ENCODE results near the gene GAPVD1. TPM values are rescaled to one million over a fixed set of nuclear protein-coding genes. Genes with fewer than 3 reads are reported as not detected.
A peak's percentile ranks its signal among the peaks of the same experiment; 100 is the strongest.

Gene GAPVD1, protein sequence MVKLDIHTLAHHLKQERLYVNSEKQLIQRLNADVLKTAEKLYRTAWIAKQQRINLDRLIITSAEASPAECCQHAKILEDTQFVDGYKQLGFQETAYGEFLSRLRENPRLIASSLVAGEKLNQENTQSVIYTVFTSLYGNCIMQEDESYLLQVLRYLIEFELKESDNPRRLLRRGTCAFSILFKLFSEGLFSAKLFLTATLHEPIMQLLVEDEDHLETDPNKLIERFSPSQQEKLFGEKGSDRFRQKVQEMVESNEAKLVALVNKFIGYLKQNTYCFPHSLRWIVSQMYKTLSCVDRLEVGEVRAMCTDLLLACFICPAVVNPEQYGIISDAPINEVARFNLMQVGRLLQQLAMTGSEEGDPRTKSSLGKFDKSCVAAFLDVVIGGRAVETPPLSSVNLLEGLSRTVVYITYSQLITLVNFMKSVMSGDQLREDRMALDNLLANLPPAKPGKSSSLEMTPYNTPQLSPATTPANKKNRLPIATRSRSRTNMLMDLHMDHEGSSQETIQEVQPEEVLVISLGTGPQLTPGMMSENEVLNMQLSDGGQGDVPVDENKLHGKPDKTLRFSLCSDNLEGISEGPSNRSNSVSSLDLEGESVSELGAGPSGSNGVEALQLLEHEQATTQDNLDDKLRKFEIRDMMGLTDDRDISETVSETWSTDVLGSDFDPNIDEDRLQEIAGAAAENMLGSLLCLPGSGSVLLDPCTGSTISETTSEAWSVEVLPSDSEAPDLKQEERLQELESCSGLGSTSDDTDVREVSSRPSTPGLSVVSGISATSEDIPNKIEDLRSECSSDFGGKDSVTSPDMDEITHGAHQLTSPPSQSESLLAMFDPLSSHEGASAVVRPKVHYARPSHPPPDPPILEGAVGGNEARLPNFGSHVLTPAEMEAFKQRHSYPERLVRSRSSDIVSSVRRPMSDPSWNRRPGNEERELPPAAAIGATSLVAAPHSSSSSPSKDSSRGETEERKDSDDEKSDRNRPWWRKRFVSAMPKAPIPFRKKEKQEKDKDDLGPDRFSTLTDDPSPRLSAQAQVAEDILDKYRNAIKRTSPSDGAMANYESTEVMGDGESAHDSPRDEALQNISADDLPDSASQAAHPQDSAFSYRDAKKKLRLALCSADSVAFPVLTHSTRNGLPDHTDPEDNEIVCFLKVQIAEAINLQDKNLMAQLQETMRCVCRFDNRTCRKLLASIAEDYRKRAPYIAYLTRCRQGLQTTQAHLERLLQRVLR (N-terminal part only)
- 20.7 TPM for polyA plus RNA-seq (2012; ENCODE audit: insufficient read length, low read depth)

DNA sequence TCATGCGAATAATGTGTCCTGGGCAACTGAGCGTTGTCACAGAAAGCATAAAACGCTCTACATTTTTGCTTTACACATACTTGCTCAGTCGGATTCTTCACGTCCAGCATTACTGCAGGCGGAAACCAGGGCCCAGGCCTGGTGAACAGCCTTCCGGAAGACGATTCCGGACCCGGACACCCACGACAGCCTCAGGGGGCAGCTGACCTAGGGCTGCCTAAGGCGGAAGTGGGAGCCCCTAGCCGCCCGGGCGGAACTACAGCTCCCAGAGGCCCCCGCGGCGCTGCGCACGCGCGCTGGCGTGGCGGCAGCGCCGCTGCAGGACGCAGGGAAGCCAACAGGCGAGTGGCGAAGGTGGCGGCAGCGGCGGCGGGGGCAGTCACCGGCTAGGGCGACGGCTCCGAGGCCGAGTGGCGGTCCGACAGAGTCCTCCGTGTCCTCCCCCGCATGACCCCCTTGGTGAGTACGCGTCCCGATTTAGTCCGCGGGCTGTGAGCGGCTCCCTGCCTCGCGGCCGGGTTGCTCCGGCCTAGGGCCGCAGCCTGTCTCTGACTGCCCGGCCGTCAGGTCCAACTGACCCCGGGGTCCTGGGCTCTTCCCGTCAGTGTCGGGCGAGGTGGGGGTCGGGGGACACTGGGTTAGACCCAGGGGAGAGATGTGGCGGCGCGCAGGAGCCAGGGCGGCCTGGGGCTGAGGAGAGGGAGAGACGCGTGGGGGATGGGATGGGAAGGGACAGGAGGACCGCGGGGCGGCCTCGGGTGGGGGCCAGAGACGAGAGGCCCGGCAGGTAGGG is at the start of gene GAPVD1:
Gene GAPVD1 (plus strand): TSS at position 326 of the 793 bp plus-strand sequence. CDS start 37,096 bp downstream, outside the sequence.
- TF ChIP-seq FOXP2 (optimal IDR thresholded peaks at IDR 0.05; ENCODE audit: borderline replicate concordance, extremely low read depth, extremely low read length, insufficient read depth) (peak; percentile 73), REST (IDR thresholded peaks at IDR 0.05; ENCODE audit: insufficient read depth in 1 of 2, low read depth in 2 of 2, low read length in 2 of 2) (no peak), TAF1 (IDR thresholded peaks at IDR 0.05; ENCODE audit: borderline replicate concordance, insufficient read depth, low read length) (peak; percentile 75; the same call in 1 of the 2 replicates), POLR2AphosphoS5 (IDR thresholded peaks at IDR 0.05; ENCODE audit: low read depth, low read length) (peak; percentile 59), SIN3A (IDR thresholded peaks at IDR 0.05; ENCODE audit: borderline replicate concordance, insufficient read depth, low read length) (no peak)

DNA sequence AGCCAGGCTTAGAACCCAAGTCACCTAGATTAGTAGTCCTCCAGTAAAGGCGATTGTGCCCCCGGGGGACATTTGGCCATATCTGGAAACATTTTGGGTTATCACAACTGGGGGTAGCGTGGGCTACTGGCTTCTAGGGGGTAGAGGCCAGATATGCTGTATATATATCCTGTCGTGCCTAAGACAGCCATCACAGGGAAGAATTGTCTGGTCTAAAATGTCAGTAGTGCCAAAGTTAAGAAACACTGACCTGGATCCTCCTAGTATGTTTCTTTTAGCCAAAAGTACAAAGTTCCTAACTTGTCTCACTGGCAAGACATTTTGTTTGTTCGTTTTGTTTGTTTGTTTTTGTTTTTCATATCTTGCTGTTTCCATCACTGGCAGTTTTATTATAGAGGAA is 47.4 kb upstream of the GAPVD1 start:
- TF ChIP-seq SIN3A (IDR thresholded peaks at IDR 0.05; ENCODE audit: borderline replicate concordance, insufficient read depth, low read length) (no peak), TAF1 (IDR thresholded peaks at IDR 0.05; ENCODE audit: borderline replicate concordance, insufficient read depth, low read length) (no peak), REST (IDR thresholded peaks at IDR 0.05; ENCODE audit: insufficient read depth in 1 of 2, low read depth in 2 of 2, low read length in 2 of 2) (no peak), POLR2AphosphoS5 (IDR thresholded peaks at IDR 0.05; ENCODE audit: low read depth, low read length) (no peak), FOXP2 (optimal IDR thresholded peaks at IDR 0.05; ENCODE audit: borderline replicate concordance, extremely low read depth, extremely low read length, insufficient read depth) (no peak)

DNA sequence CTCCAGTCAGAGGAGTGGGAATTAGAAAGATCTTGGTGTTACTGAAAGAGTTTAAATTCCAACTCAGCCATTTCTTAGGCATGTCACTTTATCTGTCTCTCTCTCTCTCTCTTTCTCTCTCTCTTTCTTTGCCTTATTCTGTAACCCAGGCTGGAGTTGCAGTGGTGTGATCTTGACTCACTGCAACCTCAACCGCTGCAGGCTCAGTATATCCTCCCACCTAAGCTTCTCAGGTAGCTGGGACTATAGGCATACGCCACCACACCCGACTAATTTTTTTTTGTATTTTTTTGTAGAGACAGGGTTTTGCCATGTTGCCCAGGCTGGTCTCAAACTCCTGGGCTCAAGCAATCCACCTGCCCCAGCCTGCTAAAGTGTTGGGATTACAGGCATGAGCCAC is 43.0 kb upstream of the GAPVD1 start:
- TF ChIP-seq REST (IDR thresholded peaks at IDR 0.05; ENCODE audit: insufficient read depth in 1 of 2, low read depth in 2 of 2, low read length in 2 of 2) (no peak), SIN3A (IDR thresholded peaks at IDR 0.05; ENCODE audit: borderline replicate concordance, insufficient read depth, low read length) (no peak), TAF1 (IDR thresholded peaks at IDR 0.05; ENCODE audit: borderline replicate concordance, insufficient read depth, low read length) (no peak), FOXP2 (optimal IDR thresholded peaks at IDR 0.05; ENCODE audit: borderline replicate concordance, extremely low read depth, extremely low read length, insufficient read depth) (no peak), POLR2AphosphoS5 (IDR thresholded peaks at IDR 0.05; ENCODE audit: low read depth, low read length) (no peak)

GRCh38 chr9:125227761-125228160 is 33.9 kb upstream of the GAPVD1 start:
- no peak for TF ChIP-seq FOXP2 (optimal IDR thresholded peaks at IDR 0.05; ENCODE audit: borderline replicate concordance, extremely low read depth, extremely low read length, insufficient read depth)
- TF ChIP-seq REST (IDR thresholded peaks at IDR 0.05; ENCODE audit: insufficient read depth in 1 of 2, low read depth in 2 of 2, low read length in 2 of 2), result no peak
- no peak for TF ChIP-seq SIN3A (IDR thresholded peaks at IDR 0.05; ENCODE audit: borderline replicate concordance, insufficient read depth, low read length)
- no peak for TF ChIP-seq POLR2AphosphoS5 (IDR thresholded peaks at IDR 0.05; ENCODE audit: low read depth, low read length)
- no peak for TF ChIP-seq TAF1 (IDR thresholded peaks at IDR 0.05; ENCODE audit: borderline replicate concordance, insufficient read depth, low read length)
